ENCODE measurements around the gene IFT74.

DNA sequence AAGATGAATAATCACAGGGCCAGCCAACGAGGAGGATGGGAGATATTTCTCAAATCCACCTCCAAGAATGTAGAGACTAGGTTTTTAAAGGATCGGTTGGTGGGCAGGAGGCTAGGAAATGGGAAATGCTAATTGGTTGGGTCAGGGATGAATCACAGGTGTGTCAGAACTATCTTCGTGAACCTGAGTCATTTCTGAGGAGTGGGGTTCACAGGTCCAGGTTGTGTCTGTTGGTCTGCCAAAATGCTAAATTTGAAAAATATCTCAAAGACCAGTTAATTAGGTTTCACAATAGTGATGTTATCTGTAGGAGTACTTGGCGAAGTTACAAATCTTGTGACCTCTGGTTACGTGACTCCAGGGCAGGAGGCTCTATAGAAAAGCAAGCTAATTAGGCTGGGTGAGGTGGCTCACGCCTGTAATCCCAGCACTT, 6.6 kb upstream of the IFT74 start:
- no peak for TF ChIP-seq ZNF133 (CRISPR knock-in tag; IDR thresholded peaks at IDR 0.05)
- no peak for TF ChIP-seq CREB1 (IDR thresholded peaks at IDR 0.05)
- no peak for TF ChIP-seq CREB1 (CRISPR knock-in tag; IDR thresholded peaks at IDR 0.05)
- TF ChIP-seq, protein P1, sequence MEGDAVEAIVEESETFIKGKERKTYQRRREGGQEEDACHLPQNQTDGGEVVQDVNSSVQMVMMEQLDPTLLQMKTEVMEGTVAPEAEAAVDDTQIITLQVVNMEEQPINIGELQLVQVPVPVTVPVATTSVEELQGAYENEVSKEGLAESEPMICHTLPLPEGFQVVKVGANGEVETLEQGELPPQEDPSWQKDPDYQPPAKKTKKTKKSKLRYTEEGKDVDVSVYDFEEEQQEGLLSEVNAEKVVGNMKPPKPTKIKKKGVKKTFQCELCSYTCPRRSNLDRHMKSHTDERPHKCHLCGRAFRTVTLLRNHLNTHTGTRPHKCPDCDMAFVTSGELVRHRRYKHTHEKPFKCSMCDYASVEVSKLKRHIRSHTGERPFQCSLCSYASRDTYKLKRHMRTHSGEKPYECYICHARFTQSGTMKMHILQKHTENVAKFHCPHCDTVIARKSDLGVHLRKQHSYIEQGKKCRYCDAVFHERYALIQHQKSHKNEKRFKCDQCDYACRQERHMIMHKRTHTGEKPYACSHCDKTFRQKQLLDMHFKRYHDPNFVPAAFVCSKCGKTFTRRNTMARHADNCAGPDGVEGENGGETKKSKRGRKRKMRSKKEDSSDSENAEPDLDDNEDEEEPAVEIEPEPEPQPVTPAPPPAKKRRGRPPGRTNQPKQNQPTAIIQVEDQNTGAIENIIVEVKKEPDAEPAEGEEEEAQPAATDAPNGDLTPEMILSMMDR (IDR thresholded peaks at IDR 0.05 in 2 of 3, conservative IDR thresholded peaks at IDR 0.05 in 1 of 3; ENCODE audit: insufficient read depth in 2 of 3, low read depth in 1 of 3, low read length in 3 of 3), result no peak
- no peak for TF ChIP-seq ZBTB7A (IDR thresholded peaks at IDR 0.05; ENCODE audit: borderline replicate concordance, control insufficient read depth, low read depth, low read length)
- TF ChIP-seq ARID2 (IDR thresholded peaks at IDR 0.05), result no peak
- TF ChIP-seq, protein P2, sequence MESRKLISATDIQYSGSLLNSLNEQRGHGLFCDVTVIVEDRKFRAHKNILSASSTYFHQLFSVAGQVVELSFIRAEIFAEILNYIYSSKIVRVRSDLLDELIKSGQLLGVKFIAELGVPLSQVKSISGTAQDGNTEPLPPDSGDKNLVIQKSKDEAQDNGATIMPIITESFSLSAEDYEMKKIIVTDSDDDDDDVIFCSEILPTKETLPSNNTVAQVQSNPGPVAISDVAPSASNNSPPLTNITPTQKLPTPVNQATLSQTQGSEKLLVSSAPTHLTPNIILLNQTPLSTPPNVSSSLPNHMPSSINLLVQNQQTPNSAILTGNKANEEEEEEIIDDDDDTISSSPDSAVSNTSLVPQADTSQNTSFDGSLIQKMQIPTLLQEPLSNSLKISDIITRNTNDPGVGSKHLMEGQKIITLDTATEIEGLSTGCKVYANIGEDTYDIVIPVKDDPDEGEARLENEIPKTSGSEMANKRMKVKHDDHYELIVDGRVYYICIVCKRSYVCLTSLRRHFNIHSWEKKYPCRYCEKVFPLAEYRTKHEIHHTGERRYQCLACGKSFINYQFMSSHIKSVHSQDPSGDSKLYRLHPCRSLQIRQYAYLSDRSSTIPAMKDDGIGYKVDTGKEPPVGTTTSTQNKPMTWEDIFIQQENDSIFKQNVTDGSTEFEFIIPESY (CRISPR knock-in tag; IDR thresholded peaks at IDR 0.05), result no peak
- TF ChIP-seq RCOR1 (IDR thresholded peaks at IDR 0.05; ENCODE audit: borderline replicate concordance in 1 of 2, low read depth in 2 of 2, low read length in 2 of 2), result no peak
- no peak for TF ChIP-seq EGR1 (conservative IDR thresholded peaks at IDR 0.05)
